ENCODE data around the gene CES5A.

GRCh38 chr16:55876854-55877253, 1.7 kb upstream of the CES5A start:
- no peak for TF ChIP-seq CTCF (conservative IDR thresholded peaks at IDR 0.05; ENCODE audit: low read depth, low read length)
- no peak for TF ChIP-seq POLR2A (IDR thresholded peaks at IDR 0.05; ENCODE audit: low read depth, low read length)
- TF ChIP-seq MXI1 (IDR thresholded peaks at IDR 0.05; ENCODE audit: borderline replicate concordance, low read depth, low read length), result no peak

All from IMR-90 (cell line).